Adipocyte (in vitro differentiated cells): ENCODE results near the gene RADIL.

Source experiments
- DNase-seq: peaks from one replicate; pipeline ENCODE4 v3.0.0-alpha.2; 2015; ENCODE audit warnings: low read depth
- H3K27me3 ChIP-seq: replicated peaks from 2 replicates; pipeline ENCODE4 v1.7.0; 2013; ENCODE audit warnings: mild to moderate bottlenecking, low read length, moderate library complexity; ENCODE audit not compliant: control insufficient read depth, insufficient read depth
- H3K36me3 ChIP-seq: 2 replicates; pipeline ENCODE4 v1.7.0; 2013; ENCODE audit warnings: low read length, mild to moderate bottlenecking, moderate library complexity; ENCODE audit not compliant: control insufficient read depth, insufficient read depth, severe bottlenecking
- H3K4me1 ChIP-seq: 2 replicates; pipeline ENCODE4 v1.7.0; 2013; ENCODE audit warnings: mild to moderate bottlenecking, low read length, moderate library complexity; ENCODE audit not compliant: control insufficient read depth, insufficient read depth
- H3K4me3 ChIP-seq: 2 replicates; pipeline ENCODE4 v1.7.0; 2013; ENCODE audit warnings: mild to moderate bottlenecking, low read length, moderate library complexity
- H3K9ac ChIP-seq: 2 replicates; pipeline ENCODE4 v1.7.0; 2013; ENCODE audit warnings: mild to moderate bottlenecking, low read length, moderate library complexity
- H3K9me3 ChIP-seq: 2 replicates; pipeline ENCODE4 v1.7.0; 2013; ENCODE audit warnings: mild to moderate bottlenecking, low read length, moderate library complexity; ENCODE audit not compliant: control insufficient read depth

RADIL gene

DNA sequence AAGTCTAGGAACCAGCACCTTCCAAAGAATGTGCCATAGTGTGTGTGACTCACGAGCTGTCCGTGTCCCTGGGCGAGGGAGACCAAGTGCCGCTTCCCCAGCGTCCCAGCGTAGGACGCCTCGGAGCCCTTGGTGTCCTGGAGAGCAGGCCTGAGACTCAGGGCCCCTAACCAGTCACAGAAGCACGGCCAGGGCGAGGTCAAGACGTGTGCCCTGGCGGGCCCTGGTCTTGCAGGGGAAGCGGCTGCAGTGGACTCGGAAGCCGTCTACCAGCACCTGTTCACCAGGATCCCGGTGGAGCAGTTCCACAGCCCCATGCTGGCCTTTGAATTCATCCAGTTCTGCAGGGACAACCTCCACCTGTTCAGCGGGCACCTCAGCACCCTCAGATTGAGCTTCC lies 97.5 kb downstream of the RADIL start:
- Histone ChIP-seq H3K9ac (no peak overlapping the region), H3K4me1 (no peaks in the 10 kb centered on the region), H3K9me3 (no peaks in the 10 kb centered on the region), H3K36me3 (peaks cover 95% of the 10 kb centered on the region), H3K4me3 (no peak overlapping the region), H3K27me3 (no peaks in the 10 kb centered on the region)
- DNase-seq = no peak

DNA sequence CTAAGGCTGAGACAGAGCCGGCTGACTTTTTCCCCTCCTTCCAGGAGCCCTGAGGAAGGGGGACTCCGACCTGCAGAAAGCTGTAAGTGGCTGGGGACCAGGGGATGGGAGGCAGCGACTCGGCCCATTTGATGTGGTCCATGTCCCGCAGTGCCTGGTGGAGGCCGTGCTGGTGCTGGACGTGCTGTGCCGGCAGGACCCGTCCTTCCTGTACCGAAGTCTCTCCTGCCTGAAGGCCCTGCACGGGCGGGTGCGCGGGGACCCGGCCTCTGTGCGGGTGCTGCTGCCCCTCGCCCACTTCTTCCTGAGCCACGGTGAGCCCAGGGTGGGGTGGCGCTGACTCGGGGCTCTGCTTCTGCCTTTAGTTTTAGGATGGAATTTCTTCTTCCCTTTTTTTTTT lies 98.1 kb downstream of the RADIL start:
- Histone ChIP-seq H3K9ac (no peak overlapping the region), H3K36me3 (peaks cover 95% of the 10 kb centered on the region), H3K4me3 (no peak overlapping the region), H3K27me3 (no peaks in the 10 kb centered on the region), H3K9me3 (no peaks in the 10 kb centered on the region), H3K4me1 (no peaks in the 10 kb centered on the region)
- DNase-seq = no peak

DNA sequence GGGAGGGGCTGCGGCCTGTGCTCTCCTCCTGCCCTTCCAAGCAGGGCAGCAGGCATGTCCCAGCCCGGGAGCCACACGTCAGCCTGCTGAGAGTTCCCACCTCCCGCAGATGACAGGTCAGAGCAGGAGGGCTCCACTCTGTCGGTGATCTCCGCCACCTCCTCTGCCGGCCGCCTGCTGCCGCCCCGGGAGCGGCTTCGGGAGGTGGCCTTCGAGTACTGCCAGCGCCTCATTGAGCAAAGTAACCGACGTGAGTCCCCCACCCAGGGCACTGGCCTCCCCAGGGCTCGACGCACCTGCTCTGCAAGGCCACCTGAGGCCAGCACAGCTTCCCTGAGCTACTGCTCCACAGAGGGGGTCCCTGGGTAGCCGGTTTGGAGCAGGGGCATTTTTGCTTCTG lies 98.7 kb downstream of the RADIL start:
- DNase-seq = no peak
- H3K9me3 ChIP-seq = no peaks in the 10 kb centered on the region
- no peak overlapping the region for H3K4me3 ChIP-seq
- H3K36me3 ChIP-seq = peaks cover 90% of the 10 kb centered on the region
- H3K27me3 ChIP-seq = no peaks in the 10 kb centered on the region
- no peak overlapping the region for H3K9ac ChIP-seq
- no peaks in the 10 kb centered on the region for H3K4me1 ChIP-seq

DNA sequence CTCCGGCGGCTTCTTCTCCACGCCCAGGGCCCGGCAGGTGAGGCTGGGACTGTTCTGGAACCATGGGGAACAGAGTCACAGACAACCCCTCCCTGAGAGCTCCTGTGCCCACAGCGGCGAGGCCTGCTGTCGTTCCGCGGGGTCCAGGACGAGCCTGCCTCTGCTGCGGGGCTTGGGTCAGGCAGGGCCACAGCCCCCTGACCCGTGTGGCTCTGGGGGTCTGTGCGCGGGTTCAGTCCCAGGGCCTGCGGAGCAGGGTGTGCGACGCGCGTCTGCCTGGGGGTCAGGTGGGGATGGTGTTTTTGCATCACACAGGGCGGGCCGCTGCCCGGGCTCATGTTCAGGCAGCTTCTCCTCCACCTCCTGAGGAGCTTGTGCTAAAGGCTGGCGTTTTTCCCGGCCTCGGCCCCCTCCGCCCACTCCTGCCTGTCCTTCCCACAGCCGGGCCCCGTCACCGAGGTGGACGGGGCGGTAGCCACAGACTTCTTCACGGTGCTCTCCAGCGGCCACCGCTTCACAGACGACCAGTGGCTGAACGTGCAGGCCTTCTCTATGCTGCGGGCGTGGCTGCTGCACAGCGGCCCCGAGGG lies 99.7 kb downstream of the RADIL start:
- no peak overlapping the region for H3K4me3 ChIP-seq
- peaks cover 83% of the 10 kb centered on the region for H3K36me3 ChIP-seq
- H3K4me1 ChIP-seq = no peaks in the 10 kb centered on the region
- H3K9ac ChIP-seq = no peak overlapping the region
- no peaks in the 10 kb centered on the region for H3K9me3 ChIP-seq
- no peaks in the 10 kb centered on the region for H3K27me3 ChIP-seq
- DNase-seq = no peak

DNA sequence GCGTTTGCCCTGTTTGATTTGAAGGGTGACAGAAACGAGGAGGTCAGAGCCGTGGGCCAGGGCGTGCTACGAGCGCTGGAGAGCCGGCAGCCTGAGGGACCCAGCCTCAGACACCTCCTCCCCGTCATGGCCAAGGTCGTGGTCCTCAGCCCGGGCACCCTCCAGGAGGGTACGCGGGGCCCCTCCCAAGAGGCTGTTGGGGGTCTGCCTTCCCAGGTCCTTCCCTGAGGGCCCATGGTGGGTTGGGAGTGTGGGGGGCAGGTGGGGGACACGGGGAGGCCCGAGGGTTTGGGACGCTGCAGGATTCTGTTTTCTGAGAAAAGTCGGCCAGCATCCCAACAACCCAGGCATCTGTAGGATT lies 100.2 kb downstream of the RADIL start:
- DNase-seq = no peak
- Histone ChIP-seq H3K4me3 (no peak overlapping the region), H3K9me3 (no peaks in the 10 kb centered on the region), H3K9ac (no peak overlapping the region), H3K27me3 (no peaks in the 10 kb centered on the region), H3K4me1 (peaks cover 2% of the 10 kb centered on the region), H3K36me3 (peaks cover 79% of the 10 kb centered on the region)

DNA sequence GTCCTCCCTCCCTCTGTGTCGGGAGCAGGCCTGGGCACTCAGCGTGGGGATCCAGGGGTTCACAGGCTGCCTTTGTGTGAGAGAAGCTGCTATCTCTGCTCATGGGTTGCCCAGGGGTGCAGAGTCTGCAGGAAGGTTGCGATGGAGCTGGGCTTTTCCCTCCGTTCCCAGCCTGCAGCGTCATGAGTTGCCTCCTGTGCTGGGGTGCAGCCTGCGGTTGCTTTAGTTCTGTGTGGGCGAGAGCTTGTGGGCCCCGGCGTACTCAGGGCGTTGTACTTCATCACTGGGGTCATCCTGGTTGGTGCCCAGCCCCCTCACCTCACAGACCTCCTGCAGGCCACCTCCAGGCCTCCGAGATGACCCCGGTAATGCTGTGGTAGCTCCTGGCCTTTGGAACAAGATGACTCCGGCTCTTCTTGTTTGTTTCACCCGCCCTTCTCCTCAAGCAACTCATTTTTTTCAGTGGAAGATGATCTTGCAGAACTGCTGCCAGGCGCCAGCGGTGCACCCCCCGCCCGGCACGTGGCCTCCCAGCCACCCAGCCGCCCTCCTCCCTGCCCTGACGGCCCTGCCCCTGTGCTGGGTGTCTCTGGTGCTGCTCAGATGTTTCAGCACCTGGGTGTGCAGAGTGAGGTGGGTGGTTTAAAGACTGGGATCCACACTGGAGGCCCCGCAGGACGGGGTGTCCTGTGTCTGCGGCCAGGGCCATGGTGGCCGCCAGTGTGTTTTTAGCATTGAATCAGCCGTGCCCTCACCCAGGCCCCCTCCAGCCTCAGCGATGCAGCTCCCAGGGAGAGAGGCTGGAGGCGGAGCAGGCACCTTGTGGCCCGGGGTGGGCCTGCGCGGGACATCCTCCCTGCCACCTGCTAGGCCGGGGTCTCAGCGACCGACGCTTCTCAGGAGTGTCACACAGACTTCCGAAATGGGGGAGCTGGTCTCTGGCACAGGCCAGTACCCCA lies 100.9 kb downstream of the RADIL start:
- H3K4me3 ChIP-seq = no peak overlapping the region
- no peak for DNase-seq
- peaks cover 7% of the 10 kb centered on the region for H3K4me1 ChIP-seq
- H3K27me3 ChIP-seq = no peaks in the 10 kb centered on the region
- peaks cover 79% of the 10 kb centered on the region for H3K36me3 ChIP-seq
- H3K9me3 ChIP-seq = no peaks in the 10 kb centered on the region
- H3K9ac ChIP-seq = no peak overlapping the region

- Histone ChIP-seq H3K9me3 (no peaks in the 10 kb centered on the region), H3K4me3 (no peak overlapping the region), H3K36me3 (peaks cover 70% of the 10 kb centered on the region), H3K9ac (no peak overlapping the region), H3K27me3 (no peaks in the 10 kb centered on the region), H3K4me1 (peaks cover 15% of the 10 kb centered on the region)
- no peak for DNase-seq
These were observed 102.0 kb downstream of the RADIL start for GRCh38 chr7:4781366-4782069.

DNA sequence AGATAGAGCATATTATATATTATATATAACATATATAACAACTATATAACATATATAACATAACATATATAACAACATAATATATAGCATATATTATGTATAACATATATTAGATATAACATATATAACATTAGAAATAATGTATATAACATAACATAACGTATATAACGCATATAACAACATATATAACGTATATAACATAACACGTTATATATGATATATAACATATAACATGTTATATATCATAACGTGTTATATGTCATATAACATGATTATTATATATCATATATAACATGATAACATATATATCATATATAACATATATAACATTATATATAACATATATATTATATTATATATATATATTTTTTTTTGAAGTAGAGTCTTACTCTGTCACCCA lies 104.4 kb downstream of the RADIL start:
- DNase-seq = no peak
- H3K9ac ChIP-seq = no peak overlapping the region
- no peaks in the 10 kb centered on the region for H3K9me3 ChIP-seq
- H3K36me3 ChIP-seq = peaks cover 47% of the 10 kb centered on the region
- peaks cover 23% of the 10 kb centered on the region for H3K4me1 ChIP-seq
- H3K4me3 ChIP-seq = no peak overlapping the region
- no peaks in the 10 kb centered on the region for H3K27me3 ChIP-seq

GRCh38 chr7:4775848-4776623 lies 107.5 kb downstream of the RADIL start:
- peak overlapping the region; percentile 96 for H3K9ac ChIP-seq
- H3K4me1 ChIP-seq = peaks cover 25% of the 10 kb centered on the region
- H3K27me3 ChIP-seq = no peaks in the 10 kb centered on the region
- DNase-seq = peak; percentile 69
- no peaks in the 10 kb centered on the region for H3K9me3 ChIP-seq
- H3K36me3 ChIP-seq = peaks cover 21% of the 10 kb centered on the region
- H3K4me3 ChIP-seq = peak overlapping the region; percentile 92

DNA sequence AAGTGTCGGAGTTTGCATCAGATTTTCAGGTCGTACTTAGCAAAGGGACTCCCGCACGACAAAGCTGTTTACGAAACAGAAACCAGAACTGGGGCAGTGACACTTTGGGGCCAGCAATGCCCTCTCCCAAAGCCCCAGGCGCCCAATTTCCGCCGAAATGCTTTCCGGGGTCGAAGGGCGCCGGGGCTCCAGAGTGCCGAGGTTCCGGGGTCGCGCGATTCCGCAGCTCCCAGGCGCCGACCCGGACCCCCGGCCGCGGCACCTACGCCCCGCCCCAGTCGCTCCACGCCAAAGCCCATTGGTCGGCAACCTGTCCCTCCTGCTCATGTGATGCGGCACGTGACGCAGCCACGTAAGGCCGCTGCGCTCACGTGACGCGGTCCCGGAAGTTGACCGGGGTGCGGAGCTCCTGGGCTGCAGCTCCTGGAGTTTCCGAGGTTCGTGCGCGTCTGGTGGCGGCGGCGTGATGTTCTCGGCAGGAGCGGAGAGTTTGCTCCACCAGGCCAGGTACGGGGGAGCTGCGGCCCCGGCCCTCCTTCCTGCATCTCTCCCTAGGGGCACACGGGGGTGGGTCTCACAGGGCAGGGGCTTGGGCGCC lies 108.2 kb downstream of the RADIL start, which contains the start of gene AP5Z1:
AP5Z1 (plus strand) TSS at position 374 of the 598 bp plus-strand sequence; CDS start at position 467, 93 bp downstream.
- H3K9me3 ChIP-seq = no peaks in the 10 kb centered on the region
- no peaks in the 10 kb centered on the region for H3K27me3 ChIP-seq
- peaks cover 15% of the 10 kb centered on the region for H3K36me3 ChIP-seq
- H3K4me1 ChIP-seq = peaks cover 25% of the 10 kb centered on the region
- peak within 1 kb of the TSS; percentile 96 for H3K9ac ChIP-seq
- H3K4me3 ChIP-seq = peak within 1 kb of the TSS; percentile 92
- DNase-seq = peak; percentile 98
